Mesodermal cell (in vitro differentiated cells): Measurements from ENCODE around the gene LRRC75A.

Source experiments
- H3K27ac ChIP-seq: 2 replicates; pipeline ENCODE4 v1.7.0; 2013; ENCODE audit warnings: mild to moderate bottlenecking, low read depth, low read length, moderate library complexity; ENCODE audit not compliant: severe bottlenecking
- H3K36me3 ChIP-seq: 2 replicates; pipeline ENCODE4 v1.7.1; 2013; ENCODE audit warnings: mild to moderate bottlenecking, low read length, moderate library complexity; ENCODE audit not compliant: control insufficient read depth, insufficient read depth
- H3K4me1 ChIP-seq: one replicate; pipeline ENCODE4 v1.7.1; 2013; ENCODE audit warnings: mild to moderate bottlenecking, low read length; ENCODE audit not compliant: insufficient read depth, control insufficient read depth, poor library complexity, severe bottlenecking
- H3K4me3 ChIP-seq: 2 replicates; pipeline ENCODE4 v1.7.0; 2013; ENCODE audit warnings: low read length, control low read depth, mild to moderate bottlenecking; ENCODE audit not compliant: insufficient read depth, poor library complexity, severe bottlenecking; ENCODE audit errors: extremely low read depth
- H3K9me3 ChIP-seq: 2 replicates; pipeline ENCODE4 v1.7.1; 2013; ENCODE audit warnings: mild to moderate bottlenecking, low read length, moderate library complexity; ENCODE audit not compliant: control insufficient read depth
- WGBS, 2 experiments: methylation state at CpG; one replicate each; pipeline ENCODE4 v1.1.5; 2013; ENCODE audit warnings: missing lambda C conversion rate in 2 of 2; ENCODE audit not compliant: insufficient coverage in 2 of 2; 5-methylcytosine and 5-hydroxymethylcytosine counted together

The LRRC75A gene

DNA sequence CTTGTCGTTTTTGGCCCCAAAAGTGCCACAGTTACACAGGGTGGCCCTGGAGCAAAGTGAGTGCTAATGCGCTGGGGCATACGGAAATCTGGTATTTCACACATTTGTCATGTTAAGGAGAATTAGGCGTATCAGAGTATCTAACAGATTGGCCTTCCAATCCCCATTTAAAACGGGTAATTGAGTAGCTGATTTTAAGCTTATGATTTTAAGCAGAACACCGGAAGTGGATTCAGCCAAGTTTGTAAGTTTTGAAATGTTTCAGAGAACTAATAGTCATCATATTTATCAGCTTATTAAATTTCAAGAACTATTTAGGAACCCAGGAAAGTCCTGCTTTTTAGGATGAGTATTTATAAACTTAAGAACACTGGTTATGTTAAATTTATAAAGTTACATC is 19.5 kb downstream of the LRRC75A start:
- Histone ChIP-seq H3K36me3 (no peaks in the 10 kb centered on the region), H3K27ac (no peak overlapping the region), H3K4me3 (no peak overlapping the region), H3K9me3 (no peaks in the 10 kb centered on the region), H3K4me1 (peaks cover 8% of the 10 kb centered on the region)
- WGBS, 2 experiments: 78 to 82% methylated on average over 2 to 5 of the region's 6 CpGs

DNA sequence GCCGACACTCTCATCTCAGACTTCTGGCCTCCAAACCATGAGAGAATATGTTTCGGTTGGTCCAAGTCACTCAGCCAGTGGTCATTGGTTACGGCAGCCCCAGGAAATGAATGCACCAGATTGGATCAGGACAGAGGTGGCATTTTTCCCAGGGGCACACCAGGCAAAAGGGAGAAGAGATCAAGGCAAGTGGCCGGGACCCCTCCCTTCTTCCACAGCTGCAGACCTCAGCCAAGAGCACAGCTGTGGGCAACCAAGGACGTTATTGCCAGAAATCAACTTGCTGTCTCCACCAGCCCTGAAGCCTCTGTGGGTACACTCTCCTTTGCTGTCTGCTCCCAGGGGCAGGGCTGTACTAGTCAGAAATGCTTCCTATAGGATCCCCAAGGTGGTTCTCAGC is 20.7 kb downstream of the LRRC75A start:
- Histone ChIP-seq H3K27ac (no peak overlapping the region), H3K4me1 (peaks cover 8% of the 10 kb centered on the region), H3K9me3 (no peaks in the 10 kb centered on the region), H3K36me3 (no peaks in the 10 kb centered on the region), H3K4me3 (no peak overlapping the region)
- WGBS, 2 experiments: 86 to 94% methylated on average over 5 of the region's 5 CpGs

DNA sequence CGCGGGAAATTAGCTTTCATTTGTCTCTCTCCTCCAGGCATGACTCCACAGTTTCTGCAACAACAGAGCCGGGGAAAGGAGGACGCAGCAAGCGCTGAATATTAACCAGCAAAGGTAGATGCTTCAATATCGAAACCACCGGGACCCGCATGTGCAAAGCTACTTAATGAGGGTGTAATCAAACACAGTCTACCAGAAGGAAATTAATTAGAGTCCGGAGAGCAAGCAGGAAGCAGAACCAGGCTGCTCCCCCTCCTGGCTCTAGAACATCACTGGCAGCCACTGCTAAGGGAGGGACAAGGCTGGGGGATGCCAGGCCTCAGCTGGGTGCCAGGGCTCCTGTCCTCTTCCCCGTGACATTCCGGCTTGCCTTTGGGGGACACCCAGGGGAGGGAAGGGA is 21.7 kb downstream of the LRRC75A start:
- H3K4me1 ChIP-seq: peaks cover 8% of the 10 kb centered on the region
- H3K27ac ChIP-seq: no peak overlapping the region
- H3K36me3 ChIP-seq: no peaks in the 10 kb centered on the region
- 84 to 87% methylated on average over 8 to 11 of the region's 11 CpGs for WGBS, 2 experiments
- H3K9me3 ChIP-seq: no peaks in the 10 kb centered on the region
- H3K4me3 ChIP-seq: no peak overlapping the region

DNA sequence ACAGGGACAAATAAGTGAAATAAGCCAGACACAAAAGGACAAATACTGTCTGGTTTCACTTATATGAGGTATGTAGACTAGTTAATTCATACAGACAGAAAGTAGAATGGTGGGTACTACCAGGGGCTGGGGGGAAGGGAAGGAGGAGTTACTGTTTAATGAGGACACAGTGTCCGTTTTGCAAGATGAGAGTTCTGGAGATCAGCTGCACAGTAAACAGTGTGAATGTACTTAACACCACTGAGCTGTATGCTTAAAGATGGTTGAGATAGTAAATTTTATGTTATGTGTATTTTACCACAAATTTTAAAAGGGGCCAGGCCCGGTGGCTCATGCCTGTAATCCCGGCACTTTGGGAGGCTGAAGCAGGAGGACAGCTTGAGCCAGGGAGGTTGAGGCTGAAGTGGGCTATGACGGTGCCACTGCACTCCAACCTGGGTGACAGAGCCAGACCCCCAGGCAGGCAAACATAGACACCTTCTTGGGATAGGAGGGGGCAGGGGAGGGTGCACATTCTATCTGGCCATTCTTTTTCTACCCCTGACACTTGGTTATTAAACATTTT is 23.5 kb downstream of the LRRC75A start:
- Histone ChIP-seq H3K27ac (no peak overlapping the region), H3K4me1 (peaks cover 7% of the 10 kb centered on the region), H3K36me3 (no peaks in the 10 kb centered on the region), H3K9me3 (no peaks in the 10 kb centered on the region), H3K4me3 (no peak overlapping the region)
- WGBS, 2 experiments: 93% methylated on average over 4 of the region's 4 CpGs

- Histone ChIP-seq H3K36me3 (no peaks in the 10 kb centered on the region), H3K4me3 (no peak overlapping the region), H3K9me3 (no peaks in the 10 kb centered on the region), H3K4me1 (peaks cover 7% of the 10 kb centered on the region), H3K27ac (no peak overlapping the region)
- 100% methylated on average over 1 to 3 of the region's 3 CpGs for WGBS, 2 experiments
Observed at GRCh38 chr17:16467886-16468285, 24.1 kb downstream of the LRRC75A start.

DNA sequence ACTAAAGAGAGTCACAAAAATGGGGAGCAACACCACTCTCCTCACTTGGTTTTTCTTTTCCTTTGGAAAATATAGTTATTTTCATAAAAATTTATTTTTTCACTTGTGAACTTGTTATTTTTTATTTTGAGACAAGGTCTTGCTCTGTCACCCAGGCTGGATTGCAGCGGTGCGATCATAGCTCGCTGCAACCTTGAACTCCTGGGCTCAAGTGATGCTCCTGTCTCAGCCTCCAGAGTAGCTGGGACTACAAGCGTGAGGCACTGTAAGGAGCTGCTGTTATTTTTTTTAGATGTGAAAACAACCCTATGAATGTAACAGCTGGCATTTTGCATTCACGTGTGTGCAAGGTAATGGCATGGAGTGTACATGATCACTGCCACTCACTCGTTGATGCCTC is 24.9 kb downstream of the LRRC75A start:
- no peaks in the 10 kb centered on the region for H3K9me3 ChIP-seq
- 97 to 98% methylated on average over 5 to 6 of the region's 6 CpGs for WGBS, 2 experiments
- no peak overlapping the region for H3K4me3 ChIP-seq
- no peaks in the 10 kb centered on the region for H3K36me3 ChIP-seq
- H3K27ac ChIP-seq: no peak overlapping the region
- peaks cover 7% of the 10 kb centered on the region for H3K4me1 ChIP-seq

- Histone ChIP-seq H3K4me1 (peaks cover 7% of the 10 kb centered on the region), H3K36me3 (no peaks in the 10 kb centered on the region), H3K9me3 (no peaks in the 10 kb centered on the region), H3K4me3 (no peak overlapping the region), H3K27ac (no peak overlapping the region)
- WGBS, 2 experiments: 79 to 83% methylated on average over 9 of the region's 9 CpGs
Observed at GRCh38 chr17:16466407-16466806, 25.6 kb downstream of the LRRC75A start.

GRCh38 chr17:16465861-16466338 is 26.1 kb downstream of the LRRC75A start:
- no peaks in the 10 kb centered on the region for H3K9me3 ChIP-seq
- WGBS, 2 experiments: 79 to 100% methylated on average over 4 of the region's 4 CpGs
- H3K4me1 ChIP-seq: peaks cover 7% of the 10 kb centered on the region
- no peak overlapping the region for H3K27ac ChIP-seq
- peaks cover 1% of the 10 kb centered on the region for H3K36me3 ChIP-seq
- H3K4me3 ChIP-seq: no peak overlapping the region

DNA sequence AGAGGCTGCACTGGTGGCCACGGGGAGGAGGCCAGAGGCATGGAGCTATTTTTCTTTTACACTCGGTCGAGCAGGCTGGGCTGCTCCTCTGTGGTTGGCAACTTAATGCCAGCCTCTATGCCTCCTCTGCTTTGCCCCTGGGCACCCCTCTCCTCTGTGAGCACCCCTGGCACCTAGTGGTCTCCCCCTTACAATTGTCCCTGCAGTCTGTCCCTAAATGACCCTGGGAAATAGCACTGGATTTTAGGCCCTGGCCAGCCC is 27.0 kb downstream of the LRRC75A start:
- Histone ChIP-seq H3K36me3 (peaks cover 8% of the 10 kb centered on the region), H3K4me3 (no peak overlapping the region), H3K9me3 (no peaks in the 10 kb centered on the region), H3K4me1 (peaks cover 7% of the 10 kb centered on the region), H3K27ac (no peak overlapping the region)
- 87 to 100% methylated on average over 3 of the region's 3 CpGs for WGBS, 2 experiments

GRCh38 chr17:16464303-16465051 is 27.5 kb downstream of the LRRC75A start:
- Histone ChIP-seq H3K4me3 (no peak overlapping the region), H3K4me1 (peaks cover 7% of the 10 kb centered on the region), H3K27ac (no peak overlapping the region), H3K36me3 (peaks cover 8% of the 10 kb centered on the region), H3K9me3 (no peaks in the 10 kb centered on the region)
- WGBS, 2 experiments: 87 to 94% methylated on average over 10 to 12 of the region's 12 CpGs
